ENCODE data around the gene ZNF230. TPM values are rescaled to one million over a fixed set of nuclear protein-coding genes. Genes with fewer than 3 reads are reported as not detected.

ZNF230 gene
- total RNA-seq, 1 donor from 2014 or later, result 3.9 TPM

- H3K4me3 ChIP-seq (ENCODE audit: low read depth, low read length), result no peak overlapping the region
- H3K27me3 ChIP-seq (ENCODE audit: control insufficient read depth, insufficient read depth, low read length), result no peaks in the 10 kb centered on the region
- FAIRE-seq, result no peak
- peaks cover 10% of the 10 kb centered on the region for H3K36me3 ChIP-seq (ENCODE audit: control insufficient read depth, insufficient read depth, low read length)
- TF ChIP-seq, protein P1, sequence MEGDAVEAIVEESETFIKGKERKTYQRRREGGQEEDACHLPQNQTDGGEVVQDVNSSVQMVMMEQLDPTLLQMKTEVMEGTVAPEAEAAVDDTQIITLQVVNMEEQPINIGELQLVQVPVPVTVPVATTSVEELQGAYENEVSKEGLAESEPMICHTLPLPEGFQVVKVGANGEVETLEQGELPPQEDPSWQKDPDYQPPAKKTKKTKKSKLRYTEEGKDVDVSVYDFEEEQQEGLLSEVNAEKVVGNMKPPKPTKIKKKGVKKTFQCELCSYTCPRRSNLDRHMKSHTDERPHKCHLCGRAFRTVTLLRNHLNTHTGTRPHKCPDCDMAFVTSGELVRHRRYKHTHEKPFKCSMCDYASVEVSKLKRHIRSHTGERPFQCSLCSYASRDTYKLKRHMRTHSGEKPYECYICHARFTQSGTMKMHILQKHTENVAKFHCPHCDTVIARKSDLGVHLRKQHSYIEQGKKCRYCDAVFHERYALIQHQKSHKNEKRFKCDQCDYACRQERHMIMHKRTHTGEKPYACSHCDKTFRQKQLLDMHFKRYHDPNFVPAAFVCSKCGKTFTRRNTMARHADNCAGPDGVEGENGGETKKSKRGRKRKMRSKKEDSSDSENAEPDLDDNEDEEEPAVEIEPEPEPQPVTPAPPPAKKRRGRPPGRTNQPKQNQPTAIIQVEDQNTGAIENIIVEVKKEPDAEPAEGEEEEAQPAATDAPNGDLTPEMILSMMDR (IDR thresholded peaks at IDR 0.05; ENCODE audit: insufficient read depth, low read length, severe bottlenecking), result no peak
- DNase-seq (ENCODE audit: low read depth), result no peak
Measured at GRCh38 chr19:44061038-44061437, 58.3 kb downstream of the ZNF230 start.

Other genes with a start within 250 kb of the ZNF230 start
- 4.0 and 4.7 TPM in 2 replicates for gene SMG9, start 248.0 kb upstream of the ZNF230 start, total RNA-seq
- 0.26 and 9.7 TPM in 2 replicates for gene KCNN4, start 222.0 kb upstream of the ZNF230 start, total RNA-seq
- gene LYPD5, start 200.5 kb upstream of the ZNF230 start, total RNA-seq, result 0.38 and 0.53 TPM in 2 replicates
- gene ZNF283, start 175.6 kb upstream of the ZNF230 start, total RNA-seq, result 9.1 and 12.4 TPM in 2 replicates
- gene ZNF404, start 119.0 kb upstream of the ZNF230 start, total RNA-seq, result 1.3 and 2.0 TPM in 2 replicates
- gene ZNF45, start 67.7 kb upstream of the ZNF230 start, total RNA-seq, result 11.8 and 13.7 TPM in 2 replicates
- gene ZNF221, start 51.7 kb upstream of the ZNF230 start, total RNA-seq, result 4.7 and 6.1 TPM in 2 replicates
- gene ZNF155, start 18.8 kb upstream of the ZNF230 start, total RNA-seq, result 8.6 and 9.7 TPM in 2 replicates
- gene ZNF222, start 22.4 kb downstream of the ZNF230 start, total RNA-seq, result 8.2 and 8.7 TPM in 2 replicates
- gene ZNF223, start 49.1 kb downstream of the ZNF230 start, total RNA-seq, result 5.8 and 6.1 TPM in 2 replicates
- 2.3 and 2.4 TPM in 2 replicates for gene ZNF284, start 69.2 kb downstream of the ZNF230 start, total RNA-seq
- 24.5 and 27.0 TPM in 2 replicates for gene ZNF224, start 91.4 kb downstream of the ZNF230 start, total RNA-seq
- gene ZNF225, start 110.4 kb downstream of the ZNF230 start, total RNA-seq, result 4.2 TPM in 2 replicates
- 6.9 and 9.0 TPM in 2 replicates for gene ZNF234, start 138.6 kb downstream of the ZNF230 start, total RNA-seq
- gene ZNF226, start 162.1 kb downstream of the ZNF230 start, total RNA-seq, result 14.0 and 16.5 TPM in 2 replicates
- gene ZNF227, start 209.6 kb downstream of the ZNF230 start, total RNA-seq, result 13.8 and 15.8 TPM in 2 replicates

All from bronchial epithelial cell (primary cell).